ENCODE results near the gene TTC9B. TPM values are rescaled to one million over a fixed set of nuclear protein-coding genes. Genes with fewer than 3 reads are reported as not detected.
"Not testable (repeated sequence)": the region's sequence is repeated elsewhere in the genome, so short reads cannot be mapped to it uniquely, and the experiment has no call there.

TTC9B gene
- total RNA-seq, 6 experiments from 2014 or later = not detected

DNA sequence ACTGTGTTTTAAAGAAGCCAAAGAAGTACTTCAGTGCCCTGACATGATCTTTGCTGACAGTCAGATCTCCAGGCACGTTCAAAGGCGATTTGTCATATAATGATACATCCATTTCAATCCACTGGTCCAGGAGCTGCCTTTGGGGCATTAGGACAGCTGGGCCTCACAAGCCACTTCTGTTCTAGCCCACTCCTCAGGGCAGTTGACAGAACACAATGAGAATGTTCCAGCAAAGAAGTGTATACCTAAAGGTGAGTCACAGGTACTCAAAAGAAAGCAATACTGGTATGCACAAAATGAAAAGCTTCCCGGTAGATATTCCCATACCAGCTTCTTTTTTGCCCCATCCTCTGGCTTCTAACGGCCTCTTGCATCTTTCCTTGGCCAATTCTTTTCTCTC lies 39.4 kb downstream of the TTC9B start:
- Mint-ChIP-seq H3K4me1 (ENCODE audit: low read depth) (peaks cover 15% of the 10 kb centered on the region), H3K36me3 (ENCODE audit: low read depth) (peaks cover 4% of the 10 kb centered on the region), H3K27ac (no peak overlapping the region), H3K4me3 (no peak overlapping the region), H3K27me3 (ENCODE audit: insufficient read depth) (peaks cover 8% of the 10 kb centered on the region), H3K9me3 (peaks cover 9% of the 10 kb centered on the region)
- no peak for DNase-seq
- TF ChIP-seq CTCF (IDR thresholded peaks at IDR 0.05) = no peak

- Mint-ChIP-seq H3K4me3 (no peak overlapping the region), H3K27ac (peak overlapping the region; percentile 22; the same call in 1 of the 2 replicates), H3K27me3 (ENCODE audit: insufficient read depth) (peaks cover 8% of the 10 kb centered on the region), H3K4me1 (ENCODE audit: low read depth) (peaks cover 15% of the 10 kb centered on the region), H3K36me3 (ENCODE audit: low read depth) (peaks cover 4% of the 10 kb centered on the region), H3K9me3 (peaks cover 9% of the 10 kb centered on the region)
- DNase-seq = no peak
- no peak for TF ChIP-seq CTCF (IDR thresholded peaks at IDR 0.05)
Observed at GRCh38 chr19:40177286-40178070, 40.7 kb downstream of the TTC9B start.

DNA sequence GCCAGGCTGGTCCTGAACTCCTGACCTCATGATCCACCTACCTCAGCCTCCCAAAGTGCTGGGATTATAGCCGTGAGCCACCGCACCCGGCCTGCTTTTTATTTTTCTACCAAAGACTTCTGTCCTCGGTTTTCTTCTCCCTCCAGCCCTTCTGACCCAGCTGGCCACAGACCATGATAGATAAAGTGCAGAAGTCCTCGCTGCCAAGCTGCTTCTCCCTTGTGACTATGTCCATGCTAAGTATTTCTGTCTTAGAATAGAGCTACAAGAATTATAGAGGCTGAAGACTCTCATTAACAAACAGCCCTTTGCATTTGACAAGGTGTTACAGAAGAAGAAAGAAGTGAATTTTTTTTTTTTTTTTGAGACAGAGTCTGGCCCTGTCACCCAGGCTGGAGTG lies 42.4 kb downstream of the TTC9B start:
- H3K4me1 Mint-ChIP-seq (ENCODE audit: low read depth) = peaks cover 15% of the 10 kb centered on the region
- H3K9me3 Mint-ChIP-seq = peaks cover 9% of the 10 kb centered on the region
- no peak overlapping the region for H3K27ac Mint-ChIP-seq
- TF ChIP-seq CTCF (IDR thresholded peaks at IDR 0.05) = no peak
- no peak overlapping the region for H3K4me3 Mint-ChIP-seq
- peaks cover 8% of the 10 kb centered on the region for H3K27me3 Mint-ChIP-seq (ENCODE audit: insufficient read depth)
- no peak for DNase-seq
- peaks cover 4% of the 10 kb centered on the region for H3K36me3 Mint-ChIP-seq (ENCODE audit: low read depth)

- peaks cover 9% of the 10 kb centered on the region for H3K9me3 Mint-ChIP-seq
- H3K4me1 Mint-ChIP-seq (ENCODE audit: low read depth) = peaks cover 15% of the 10 kb centered on the region
- no peak overlapping the region for H3K27ac Mint-ChIP-seq
- peaks cover 5% of the 10 kb centered on the region for H3K27me3 Mint-ChIP-seq (ENCODE audit: insufficient read depth)
- H3K4me3 Mint-ChIP-seq = no peak overlapping the region
- TF ChIP-seq CTCF (IDR thresholded peaks at IDR 0.05) = no peak
- DNase-seq = no peak
- H3K36me3 Mint-ChIP-seq (ENCODE audit: low read depth) = peaks cover 4% of the 10 kb centered on the region
Observed at GRCh38 chr19:40174092-40174491, 44.1 kb downstream of the TTC9B start.

DNA sequence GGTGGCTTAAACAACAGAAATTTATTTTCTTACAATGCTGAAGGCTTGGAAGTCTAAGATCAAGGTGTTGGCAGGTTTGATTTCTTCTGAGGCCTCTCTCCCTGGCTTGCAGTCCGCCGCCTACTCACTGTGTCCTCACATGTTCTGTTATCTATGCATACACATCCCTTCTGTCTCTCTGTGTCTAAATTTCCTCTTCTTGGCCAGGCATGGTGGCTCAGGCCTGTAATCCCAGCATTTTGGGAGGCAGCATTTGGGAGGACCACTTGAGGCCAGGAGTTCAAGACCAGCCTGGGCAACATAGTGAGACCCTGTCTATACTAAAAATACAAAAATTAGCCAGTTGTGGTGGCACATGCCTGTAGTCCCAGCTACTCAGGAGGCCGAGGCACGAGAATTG lies 46.9 kb downstream of the TTC9B start:
- not testable (repeated sequence) for H3K36me3 Mint-ChIP-seq (ENCODE audit: low read depth); H3K4me1 Mint-ChIP-seq (ENCODE audit: low read depth); H3K9me3 Mint-ChIP-seq; H3K4me3 Mint-ChIP-seq; H3K27ac Mint-ChIP-seq; DNase-seq; H3K27me3 Mint-ChIP-seq (ENCODE audit: insufficient read depth)

- not testable (repeated sequence) for H3K27me3 Mint-ChIP-seq (ENCODE audit: insufficient read depth); H3K4me3 Mint-ChIP-seq; H3K9me3 Mint-ChIP-seq; H3K4me1 Mint-ChIP-seq (ENCODE audit: low read depth); H3K36me3 Mint-ChIP-seq (ENCODE audit: low read depth); DNase-seq; H3K27ac Mint-ChIP-seq
Observed at GRCh38 chr19:40170303-40170989, 47.7 kb downstream of the TTC9B start.

GRCh38 chr19:40169482-40170302 lies 48.5 kb downstream of the TTC9B start:
- not testable (repeated sequence) for H3K27ac Mint-ChIP-seq; DNase-seq; H3K27me3 Mint-ChIP-seq (ENCODE audit: insufficient read depth); H3K4me3 Mint-ChIP-seq; H3K4me1 Mint-ChIP-seq (ENCODE audit: low read depth); H3K36me3 Mint-ChIP-seq (ENCODE audit: low read depth); H3K9me3 Mint-ChIP-seq
